GM12878 (cell line): ENCODE data around the gene NAA38. TPM values are rescaled to one million over a fixed set of nuclear protein-coding genes. Genes with fewer than 3 reads are reported as not detected.
A peak's percentile ranks its signal among the peaks of the same experiment; 100 is the strongest.

Experiments used
- ATF7 ChIP-seq: fragments of 450-650 bp; IDR thresholded peaks from 2 replicates; pipeline ENCODE4 v1.6.1; 2016; ENCODE audit warnings: low read depth, mild to moderate bottlenecking
- BHLHE40 ChIP-seq, 2 experiments: fragments of 450-650 bp in 1 of 2; IDR thresholded peaks; 2 replicates each; pipeline ENCODE4 v1.6.1; 2011 to 2017; ENCODE audit warnings: low read depth in 2 of 2, borderline replicate concordance in 1 of 2, improper control_type of control experiment in 1 of 2, low read length in 1 of 2, mild to moderate bottlenecking in 1 of 2
- CBX5 ChIP-seq: sonication (generic); IDR thresholded peaks from 2 replicates; pipeline ENCODE4 v1.6.1; 2016; ENCODE audit warnings: low read depth, moderate library complexity, mild to moderate bottlenecking, inconsistent platforms
- CREB1 ChIP-seq: IDR thresholded peaks from 2 replicates; pipeline ENCODE4 v1.6.1; 2012; ENCODE audit warnings: low read depth, mild to moderate bottlenecking, inconsistent platforms
- CREM ChIP-seq: IDR thresholded peaks from 2 replicates; pipeline ENCODE4 v1.6.1; 2014; ENCODE audit warnings: antibody characterized with exemption, low read depth
- FOXK2 ChIP-seq: fragments of 450-650 bp; IDR thresholded peaks from 2 replicates; pipeline ENCODE4 v1.6.1; 2017; ENCODE audit warnings: mild to moderate bottlenecking, moderate library complexity
- GATAD2B ChIP-seq: fragments of 450-650 bp; conservative IDR thresholded peaks from 2 replicates; pipeline ENCODE4 v1.6.1; 2017; ENCODE audit warnings: low read depth, mild to moderate bottlenecking, moderate library complexity
- HDGF ChIP-seq: fragments of 450-650 bp; IDR thresholded peaks from 2 replicates; pipeline ENCODE4 v1.6.1; 2016; ENCODE audit warnings: antibody characterized with exemption
- JUNB ChIP-seq: IDR thresholded peaks from 2 replicates; pipeline ENCODE4 v1.6.1; 2016; ENCODE audit warnings: antibody characterized with exemption, mild to moderate bottlenecking
- KDM1A ChIP-seq: fragments of 200-600 bp; sonication (generic); IDR thresholded peaks from 2 replicates; pipeline ENCODE4 v1.6.1; 2016; ENCODE audit warnings: borderline replicate concordance
- LARP7 ChIP-seq: fragments of 450-650 bp; IDR thresholded peaks from 2 replicates; pipeline ENCODE4 v1.6.1; 2017; ENCODE audit warnings: mild to moderate bottlenecking
- MEF2A ChIP-seq: IDR thresholded peaks from 2 replicates; pipeline ENCODE4 v1.6.1; 2011; ENCODE audit warnings: low read depth, mild to moderate bottlenecking, low read length, moderate library complexity; ENCODE audit not compliant: insufficient read depth
- MYC ChIP-seq: IDR thresholded peaks from 2 replicates; pipeline ENCODE4 v1.6.1; 2011; ENCODE audit warnings: mild to moderate bottlenecking, low read length, moderate library complexity, inconsistent platforms; ENCODE audit not compliant: insufficient read depth, insufficient replicate concordance, insufficient read length, severe bottlenecking
- NKRF ChIP-seq: fragments of 450-650 bp; conservative IDR thresholded peaks from 2 replicates; pipeline ENCODE4 v1.6.1; 2017; ENCODE audit warnings: mild to moderate bottlenecking, moderate library complexity
- PAX5 ChIP-seq: IDR thresholded peaks from 2 replicates; pipeline ENCODE4 v1.6.1; 2011; ENCODE audit warnings: low read depth, low read length, borderline replicate concordance
- POLR2AphosphoS5 ChIP-seq: IDR thresholded peaks from 2 replicates; pipeline ENCODE4 v1.6.1; 2011; ENCODE audit warnings: mild to moderate bottlenecking, low read length, inconsistent platforms
- RFX5 ChIP-seq: IDR thresholded peaks from 2 replicates; pipeline ENCODE4 v1.6.1; 2011; ENCODE audit warnings: low read depth, low read length, improper control_type of control experiment
- WRNIP1 ChIP-seq: IDR thresholded peaks from 2 replicates; pipeline ENCODE4 v1.6.1; 2011; ENCODE audit warnings: low read depth, low read length, improper control_type of control experiment, borderline replicate concordance
- YY1 ChIP-seq: IDR thresholded peaks from 2 replicates; pipeline ENCODE4 v1.6.1; 2011; ENCODE audit warnings: low read depth, mild to moderate bottlenecking, low read length
- ZBTB33 ChIP-seq: fragments of 450-650 bp; IDR thresholded peaks from 2 replicates; pipeline ENCODE4 v1.6.1; 2017; ENCODE audit warnings: mild to moderate bottlenecking
- polyA plus RNA-seq, 11 experiments: library from polyadenylated mRNA; depleted of rRNA in 4 of 11; unstranded in 6 of 11; stranded (reverse) in 5 of 11; fragments of >200 nt; fragmentation: Nextera tagmentation in 4 of 11; fragmentation: Illumina TruSeq in 1 of 11; extraction: Ambion mirVana in 4 of 11; extraction: Trizol in 1 of 11; gene quantifications; 1 replicate in 1 of 11; 2 replicates in 10 of 11; pipeline versions ENCODE4 v1.2.1 to v1.2.3, GENCODE V29; 2011 to 2016; ENCODE audit warnings: inconsistent platforms in 2 of 11, missing spikeins in 2 of 11, low read depth in 1 of 11
- total RNA-seq, 4 experiments: library from RNA; depleted of rRNA in 3 of 4; stranded (reverse); fragments of >200 nt in 3 of 4; fragmentation: Illumina TruSeq in 1 of 4; extraction: Trizol in 1 of 4; gene quantifications; 2 replicates each; pipeline versions ENCODE4 v1.2.1 to v1.2.3, GENCODE V29; 2013 to 2021
- TF ChIP-seq, protein P1 (sequence below): fragments of 450-650 bp; IDR thresholded peaks from 2 replicates; pipeline ENCODE4 v1.6.1; 2016; ENCODE audit warnings: mild to moderate bottlenecking
- TF ChIP-seq, protein P2 (sequence below): fragments of 450-650 bp; IDR thresholded peaks from 2 replicates; pipeline ENCODE4 v1.6.1; 2014; ENCODE audit warnings: mild to moderate bottlenecking
- TF ChIP-seq, protein P3 (sequence below): IDR thresholded peaks from 2 replicates; pipeline ENCODE4 v1.6.1; 2012; ENCODE audit warnings: low read depth, low read length, improper control_type of control experiment

NAA38 gene
- total and polyA plus RNA-seq, 10 of the 15 experiments (the other 5 are each of a cell fraction or from before 2014, with no cell fraction given), result 31.5 to 337 (median 215) TPM

DNA sequence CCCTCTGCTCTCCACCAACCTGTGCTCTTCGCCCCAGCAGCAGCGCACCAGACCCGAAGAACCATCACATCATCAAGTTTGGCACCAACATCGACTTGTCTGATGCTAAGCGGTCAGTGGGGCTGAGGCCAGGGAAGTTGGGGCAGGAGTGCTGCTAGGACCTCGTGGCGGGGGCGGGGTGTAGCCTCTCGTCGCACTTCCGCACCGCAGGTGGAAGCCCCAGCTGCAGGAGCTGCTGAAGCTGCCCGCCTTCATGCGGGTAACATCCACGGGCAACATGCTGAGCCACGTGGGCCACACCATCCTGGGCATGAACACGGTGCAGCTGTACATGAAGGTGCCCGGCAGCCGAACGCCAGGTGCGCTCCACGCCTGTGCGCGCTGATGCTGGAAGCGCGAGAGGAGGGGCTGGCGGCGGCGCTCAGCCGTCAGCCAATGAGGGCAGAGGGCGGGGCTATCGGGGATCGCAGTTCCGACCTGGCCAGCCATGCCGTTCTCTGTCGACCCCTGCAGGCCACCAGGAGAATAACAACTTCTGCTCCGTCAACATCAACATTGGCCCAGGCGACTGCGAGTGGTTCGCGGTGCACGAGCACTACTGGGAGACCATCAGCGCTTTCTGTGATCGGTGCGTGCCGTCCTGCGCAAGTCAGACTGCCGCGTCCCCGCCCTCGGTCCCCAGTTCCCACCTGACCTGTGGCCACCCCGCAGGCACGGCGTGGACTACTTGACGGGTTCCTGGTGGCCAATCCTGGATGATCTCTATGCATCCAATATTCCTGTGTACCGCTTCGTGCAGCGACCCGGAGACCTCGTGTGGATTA is 5.7 kb downstream of the NAA38 start (continued):
- TF ChIP-seq, protein P1, sequence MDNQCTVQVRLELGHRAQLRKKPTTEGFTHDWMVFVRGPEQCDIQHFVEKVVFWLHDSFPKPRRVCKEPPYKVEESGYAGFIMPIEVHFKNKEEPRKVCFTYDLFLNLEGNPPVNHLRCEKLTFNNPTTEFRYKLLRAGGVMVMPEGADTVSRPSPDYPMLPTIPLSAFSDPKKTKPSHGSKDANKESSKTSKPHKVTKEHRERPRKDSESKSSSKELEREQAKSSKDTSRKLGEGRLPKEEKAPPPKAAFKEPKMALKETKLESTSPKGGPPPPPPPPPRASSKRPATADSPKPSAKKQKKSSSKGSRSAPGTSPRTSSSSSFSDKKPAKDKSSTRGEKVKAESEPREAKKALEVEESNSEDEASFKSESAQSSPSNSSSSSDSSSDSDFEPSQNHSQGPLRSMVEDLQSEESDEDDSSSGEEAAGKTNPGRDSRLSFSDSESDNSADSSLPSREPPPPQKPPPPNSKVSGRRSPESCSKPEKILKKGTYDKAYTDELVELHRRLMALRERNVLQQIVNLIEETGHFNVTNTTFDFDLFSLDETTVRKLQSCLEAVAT, result peak; percentile 77
- peak; percentile 82 for TF ChIP-seq GATAD2B
- peak; percentile 99 for TF ChIP-seq HDGF
- peak; percentile 78 to 79 for TF ChIP-seq BHLHE40 (IDR thresholded peaks at IDR 0.05; ENCODE audit: borderline replicate concordance in 1 of 2, low read depth in 2 of 2, low read length in 1 of 2)
- TF ChIP-seq CREB1, result peak; percentile 42; the same call in 1 of the 2 replicates
- TF ChIP-seq ZBTB33, result peak; percentile 54; the same call in 1 of the 2 replicates
- TF ChIP-seq MEF2A, result 0 out of 2 replicates have a peak, but pooled peaks have one; percentile 27
- TF ChIP-seq FOXK2, result peak; percentile 73
- no peak for TF ChIP-seq CBX5
- no peak; the same call in 1 of the 2 replicates for TF ChIP-seq LARP7
- peak; percentile 42; the same call in 1 of the 2 replicates for TF ChIP-seq CREM
- peak; percentile 37; the same call in 1 of the 2 replicates for TF ChIP-seq RFX5
- peak; percentile 74; the same call in 1 of the 2 replicates for TF ChIP-seq NKRF
- peak; percentile 32; the same call in 1 of the 2 replicates for TF ChIP-seq POLR2AphosphoS5
- TF ChIP-seq ATF7, result no peak
- no peak for TF ChIP-seq KDM1A
- TF ChIP-seq YY1, result peak; percentile 80; the same call in 1 of the 2 replicates
- TF ChIP-seq JUNB, result no peak
- TF ChIP-seq, protein P2, sequence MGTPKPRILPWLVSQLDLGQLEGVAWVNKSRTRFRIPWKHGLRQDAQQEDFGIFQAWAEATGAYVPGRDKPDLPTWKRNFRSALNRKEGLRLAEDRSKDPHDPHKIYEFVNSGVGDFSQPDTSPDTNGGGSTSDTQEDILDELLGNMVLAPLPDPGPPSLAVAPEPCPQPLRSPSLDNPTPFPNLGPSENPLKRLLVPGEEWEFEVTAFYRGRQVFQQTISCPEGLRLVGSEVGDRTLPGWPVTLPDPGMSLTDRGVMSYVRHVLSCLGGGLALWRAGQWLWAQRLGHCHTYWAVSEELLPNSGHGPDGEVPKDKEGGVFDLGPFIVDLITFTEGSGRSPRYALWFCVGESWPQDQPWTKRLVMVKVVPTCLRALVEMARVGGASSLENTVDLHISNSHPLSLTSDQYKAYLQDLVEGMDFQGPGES, result peak; percentile 56; the same call in 1 of the 2 replicates
- TF ChIP-seq MYC, result peak; percentile 62
- TF ChIP-seq WRNIP1, result no peak
- TF ChIP-seq, protein P3, sequence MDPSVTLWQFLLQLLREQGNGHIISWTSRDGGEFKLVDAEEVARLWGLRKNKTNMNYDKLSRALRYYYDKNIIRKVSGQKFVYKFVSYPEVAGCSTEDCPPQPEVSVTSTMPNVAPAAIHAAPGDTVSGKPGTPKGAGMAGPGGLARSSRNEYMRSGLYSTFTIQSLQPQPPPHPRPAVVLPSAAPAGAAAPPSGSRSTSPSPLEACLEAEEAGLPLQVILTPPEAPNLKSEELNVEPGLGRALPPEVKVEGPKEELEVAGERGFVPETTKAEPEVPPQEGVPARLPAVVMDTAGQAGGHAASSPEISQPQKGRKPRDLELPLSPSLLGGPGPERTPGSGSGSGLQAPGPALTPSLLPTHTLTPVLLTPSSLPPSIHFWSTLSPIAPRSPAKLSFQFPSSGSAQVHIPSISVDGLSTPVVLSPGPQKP, result peak; percentile 38; the same call in 1 of the 2 replicates
- peak; percentile 41; the same call in 1 of the 2 replicates for TF ChIP-seq PAX5
